ENCODE results near the gene MAST4. TPM values are rescaled to one million over a fixed set of nuclear protein-coding genes. Genes with fewer than 3 reads are reported as not detected.
A peak's percentile ranks its signal among the peaks of the same experiment; 100 is the strongest.
"Not testable (repeated sequence)": the region's sequence is repeated elsewhere in the genome, so short reads cannot be mapped to it uniquely, and the experiment has no call there.

The MAST4 gene
- total and polyA plus RNA-seq, 4 donors: 3.7 to 9.5 (median 6.5) TPM

GRCh38 chr5:66747607-66748006, 151.4 kb downstream of the MAST4 start (continued):
- TF ChIP-seq REST (IDR thresholded peaks at IDR 0.05): no peak
- no peak for TF ChIP-seq RAD21 (IDR thresholded peaks at IDR 0.05)

DNA sequence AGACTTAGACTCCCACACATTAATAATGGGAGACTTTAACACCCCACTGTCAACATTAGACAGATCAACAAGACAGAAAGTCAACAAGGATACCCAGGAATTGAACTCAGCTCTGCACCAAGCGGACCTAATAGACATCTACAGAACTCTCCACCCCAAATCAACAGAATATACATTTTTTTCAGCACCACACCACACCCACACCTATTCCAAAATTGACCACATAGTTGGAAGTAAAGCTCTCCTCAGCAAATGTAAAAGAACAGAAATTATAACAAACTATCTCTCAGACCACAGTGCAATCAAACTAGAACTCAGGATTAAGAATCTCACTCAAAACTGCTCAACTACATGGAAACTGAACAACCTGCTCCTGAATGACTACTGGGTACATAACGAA, 156.5 kb downstream of the MAST4 start:
- H3K9ac ChIP-seq (ENCODE audit: low read depth in 1 of 2, low read length in 2 of 2); H3K27ac ChIP-seq (ENCODE audit: low read depth in 1 of 2, low read length in 2 of 2); DNase-seq (ENCODE audit: low spot score); H3K27me3 ChIP-seq (ENCODE audit: control insufficient read depth in 4 of 4, insufficient read depth in 4 of 4, low read length in 3 of 4); H3K9me3 ChIP-seq (ENCODE audit: control insufficient read depth in 4 of 4, low read length in 3 of 4); H3K4me3 ChIP-seq (ENCODE audit: low read depth in 1 of 3, low read length in 3 of 3); H3K4me1 ChIP-seq (ENCODE audit: control insufficient read depth in 4 of 4, insufficient read depth in 4 of 4, low read length in 3 of 4); H3K36me3 ChIP-seq (ENCODE audit: control insufficient read depth in 4 of 4, insufficient read depth in 3 of 4, low read depth in 1 of 4, low read length in 3 of 4): not testable (repeated sequence)
- WGBS: 100% methylated on average over 1 of the region's 2 CpGs

GRCh38 chr5:66757219-66757833, 161.1 kb downstream of the MAST4 start:
- H3K36me3 ChIP-seq (ENCODE audit: control insufficient read depth in 4 of 4, insufficient read depth in 3 of 4, low read depth in 1 of 4, low read length in 3 of 4): no peaks in the 10 kb centered on the region
- DNase-seq (ENCODE audit: low spot score): no peak
- H3K27me3 ChIP-seq (ENCODE audit: control insufficient read depth in 4 of 4, insufficient read depth in 4 of 4, low read length in 3 of 4): no peaks in the 10 kb centered on the region
- H3K27ac ChIP-seq (ENCODE audit: low read depth in 1 of 2, low read length in 2 of 2): no peak overlapping the region
- TF ChIP-seq HNF4G (IDR thresholded peaks at IDR 0.05): no peak
- TF ChIP-seq RAD21 (IDR thresholded peaks at IDR 0.05): peak; percentile 81 to 84
- no peak for TF ChIP-seq FOXA2 (IDR thresholded peaks at IDR 0.05)
- TF ChIP-seq YY1 (IDR thresholded peaks at IDR 0.05): no peak
- TF ChIP-seq, protein P1, sequence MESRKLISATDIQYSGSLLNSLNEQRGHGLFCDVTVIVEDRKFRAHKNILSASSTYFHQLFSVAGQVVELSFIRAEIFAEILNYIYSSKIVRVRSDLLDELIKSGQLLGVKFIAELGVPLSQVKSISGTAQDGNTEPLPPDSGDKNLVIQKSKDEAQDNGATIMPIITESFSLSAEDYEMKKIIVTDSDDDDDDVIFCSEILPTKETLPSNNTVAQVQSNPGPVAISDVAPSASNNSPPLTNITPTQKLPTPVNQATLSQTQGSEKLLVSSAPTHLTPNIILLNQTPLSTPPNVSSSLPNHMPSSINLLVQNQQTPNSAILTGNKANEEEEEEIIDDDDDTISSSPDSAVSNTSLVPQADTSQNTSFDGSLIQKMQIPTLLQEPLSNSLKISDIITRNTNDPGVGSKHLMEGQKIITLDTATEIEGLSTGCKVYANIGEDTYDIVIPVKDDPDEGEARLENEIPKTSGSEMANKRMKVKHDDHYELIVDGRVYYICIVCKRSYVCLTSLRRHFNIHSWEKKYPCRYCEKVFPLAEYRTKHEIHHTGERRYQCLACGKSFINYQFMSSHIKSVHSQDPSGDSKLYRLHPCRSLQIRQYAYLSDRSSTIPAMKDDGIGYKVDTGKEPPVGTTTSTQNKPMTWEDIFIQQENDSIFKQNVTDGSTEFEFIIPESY (IDR thresholded peaks at IDR 0.05): no peak
- TF ChIP-seq, protein P2, sequence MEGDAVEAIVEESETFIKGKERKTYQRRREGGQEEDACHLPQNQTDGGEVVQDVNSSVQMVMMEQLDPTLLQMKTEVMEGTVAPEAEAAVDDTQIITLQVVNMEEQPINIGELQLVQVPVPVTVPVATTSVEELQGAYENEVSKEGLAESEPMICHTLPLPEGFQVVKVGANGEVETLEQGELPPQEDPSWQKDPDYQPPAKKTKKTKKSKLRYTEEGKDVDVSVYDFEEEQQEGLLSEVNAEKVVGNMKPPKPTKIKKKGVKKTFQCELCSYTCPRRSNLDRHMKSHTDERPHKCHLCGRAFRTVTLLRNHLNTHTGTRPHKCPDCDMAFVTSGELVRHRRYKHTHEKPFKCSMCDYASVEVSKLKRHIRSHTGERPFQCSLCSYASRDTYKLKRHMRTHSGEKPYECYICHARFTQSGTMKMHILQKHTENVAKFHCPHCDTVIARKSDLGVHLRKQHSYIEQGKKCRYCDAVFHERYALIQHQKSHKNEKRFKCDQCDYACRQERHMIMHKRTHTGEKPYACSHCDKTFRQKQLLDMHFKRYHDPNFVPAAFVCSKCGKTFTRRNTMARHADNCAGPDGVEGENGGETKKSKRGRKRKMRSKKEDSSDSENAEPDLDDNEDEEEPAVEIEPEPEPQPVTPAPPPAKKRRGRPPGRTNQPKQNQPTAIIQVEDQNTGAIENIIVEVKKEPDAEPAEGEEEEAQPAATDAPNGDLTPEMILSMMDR (IDR thresholded peaks at IDR 0.05; ENCODE audit: low read depth, low read length, missing input control): peak; percentile 35
- no peak for TF ChIP-seq FOXA1 (IDR thresholded peaks at IDR 0.05)
- TF ChIP-seq, protein P3, sequence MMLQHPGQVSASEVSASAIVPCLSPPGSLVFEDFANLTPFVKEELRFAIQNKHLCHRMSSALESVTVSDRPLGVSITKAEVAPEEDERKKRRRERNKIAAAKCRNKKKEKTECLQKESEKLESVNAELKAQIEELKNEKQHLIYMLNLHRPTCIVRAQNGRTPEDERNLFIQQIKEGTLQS (IDR thresholded peaks at IDR 0.05): no peak
- no peak for TF ChIP-seq JUND (IDR thresholded peaks at IDR 0.05)
- no peak for TF ChIP-seq TAF1 (conservative IDR thresholded peaks at IDR 0.05)
- no peak for TF ChIP-seq RXRA (IDR thresholded peaks at IDR 0.05)
- no peak for TF ChIP-seq MAX (IDR thresholded peaks at IDR 0.05)
- TF ChIP-seq GABPA (IDR thresholded peaks at IDR 0.05 in 1 of 2, conservative IDR thresholded peaks at IDR 0.05 in 1 of 2): no peak
- no peak for TF ChIP-seq EGR1 (IDR thresholded peaks at IDR 0.05; ENCODE audit: low read depth in 2 of 2)
- TF ChIP-seq NR2F2 (IDR thresholded peaks at IDR 0.05): no peak
- no peaks in the 10 kb centered on the region for H3K4me1 ChIP-seq (ENCODE audit: control insufficient read depth in 4 of 4, insufficient read depth in 4 of 4, low read length in 3 of 4)
- H3K9ac ChIP-seq (ENCODE audit: low read depth in 1 of 2, low read length in 2 of 2): no peak overlapping the region
- no peak overlapping the region for H3K4me3 ChIP-seq (ENCODE audit: low read depth in 1 of 3, low read length in 3 of 3)
- H3K9me3 ChIP-seq (ENCODE audit: control insufficient read depth in 4 of 4, low read length in 3 of 4): no peaks in the 10 kb centered on the region
- 40% methylated on average over 5 of the region's 5 CpGs for WGBS

Measured in liver (tissue), 9 donors.